NCI-H524 treated with DMSO at 0.1 percent for 48 hours (cell line): ENCODE measurements around the gene HDAC11.
"Not testable (repeated sequence)": the region's sequence is repeated elsewhere in the genome, so short reads cannot be mapped to it uniquely, and the experiment has no call there.

ENCODE experiments used
- DNase-seq: peaks from one replicate; lab custom pipeline; 2025; lab: John Stamatoyannopoulos, UW

Gene HDAC11

DNA sequence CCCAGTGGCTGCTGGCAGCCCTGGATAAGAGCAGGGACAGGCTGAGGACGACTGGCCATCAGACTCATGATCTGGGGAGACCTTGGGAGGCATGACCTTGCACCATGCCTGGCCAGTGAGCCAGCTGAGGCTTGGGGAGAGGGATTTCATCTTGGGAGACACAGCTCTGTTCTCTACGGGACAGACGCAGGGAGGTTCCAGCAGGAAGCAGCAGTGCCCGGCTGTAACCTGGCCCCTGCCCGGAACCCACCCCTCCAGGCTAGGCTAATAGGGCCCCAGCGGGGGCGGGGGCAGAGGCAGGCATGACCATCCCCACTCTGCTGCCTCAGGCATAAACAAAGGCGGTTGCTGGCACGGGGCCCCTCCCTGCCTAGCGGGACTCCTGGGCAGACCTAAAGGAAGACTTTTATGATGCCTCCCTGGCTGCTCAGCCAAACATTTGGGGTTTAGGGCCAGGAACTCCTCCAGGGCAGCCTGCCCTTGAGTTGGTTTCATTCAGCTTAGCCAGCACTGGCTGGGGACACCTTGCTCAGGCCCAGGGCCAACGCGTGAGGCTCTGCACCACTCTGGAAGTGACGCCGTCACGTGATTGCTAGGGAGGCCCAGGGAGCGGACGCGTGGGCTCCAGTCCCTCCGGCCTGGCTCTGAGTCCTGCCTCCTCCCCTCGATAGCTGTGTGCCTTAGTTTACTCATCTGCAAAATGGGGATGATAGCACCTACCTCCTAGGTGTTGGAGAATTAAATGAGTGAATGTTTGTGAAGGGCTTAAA lies 27.6 kb downstream of the HDAC11 start:
- no peak for DNase-seq

DNA sequence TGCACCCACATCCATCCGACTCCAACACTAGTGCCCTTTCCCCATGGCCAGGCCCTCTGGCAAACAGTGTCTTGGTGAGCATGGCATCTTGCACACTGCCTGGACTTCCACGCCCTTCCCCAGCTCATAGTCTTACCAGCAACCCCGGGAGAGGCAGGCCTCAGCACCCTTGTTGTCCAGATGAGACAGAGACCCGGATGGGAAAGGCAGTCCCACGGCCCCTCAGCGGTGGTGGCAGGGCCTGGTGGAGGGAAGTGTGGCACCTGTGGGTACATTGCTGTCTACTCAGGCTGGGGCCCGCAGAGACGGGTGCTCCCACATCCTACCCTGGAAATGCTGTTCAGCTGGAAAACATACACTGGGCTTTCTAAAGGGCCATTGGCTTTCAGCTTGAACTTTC lies 28.4 kb downstream of the HDAC11 start:
- DNase-seq, result no peak

DNA sequence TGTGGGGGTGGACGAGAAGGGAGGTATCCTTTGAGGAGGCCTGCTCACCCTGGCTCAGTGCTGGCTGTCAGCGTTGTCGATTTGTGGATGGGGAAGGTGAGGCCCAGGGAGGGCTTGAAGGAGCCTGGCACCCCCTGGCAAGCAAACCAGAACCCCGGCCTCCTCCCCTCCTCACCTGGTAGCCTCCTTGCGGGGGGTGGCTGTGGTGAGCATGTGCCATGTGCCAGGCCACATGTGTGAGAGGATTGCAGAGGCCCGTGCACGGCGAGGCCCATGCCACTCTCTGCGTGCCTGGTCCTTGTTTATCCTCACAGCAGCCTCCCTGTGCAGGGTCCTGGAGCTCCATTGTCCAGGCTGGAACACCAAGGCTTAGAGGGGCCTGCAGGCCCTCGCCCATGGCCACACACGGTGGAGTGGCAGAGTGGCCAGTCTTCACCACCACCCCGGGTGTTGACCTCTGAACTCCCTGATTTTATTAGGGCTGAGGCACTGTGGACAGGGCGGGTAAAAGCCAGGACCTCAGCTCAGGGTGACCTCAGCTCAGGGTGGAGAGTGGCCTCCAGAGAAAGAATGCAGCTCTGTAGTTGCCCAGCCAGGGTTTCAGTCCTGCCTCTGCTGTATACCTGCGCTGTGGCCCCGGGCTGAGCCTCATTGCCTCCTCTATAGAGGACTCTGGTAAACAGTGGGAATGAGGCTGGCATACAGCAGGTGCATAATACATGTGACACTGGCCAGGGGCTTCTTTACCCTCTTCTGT lies 29.1 kb downstream of the HDAC11 start:
- DNase-seq, result no peak

DNA sequence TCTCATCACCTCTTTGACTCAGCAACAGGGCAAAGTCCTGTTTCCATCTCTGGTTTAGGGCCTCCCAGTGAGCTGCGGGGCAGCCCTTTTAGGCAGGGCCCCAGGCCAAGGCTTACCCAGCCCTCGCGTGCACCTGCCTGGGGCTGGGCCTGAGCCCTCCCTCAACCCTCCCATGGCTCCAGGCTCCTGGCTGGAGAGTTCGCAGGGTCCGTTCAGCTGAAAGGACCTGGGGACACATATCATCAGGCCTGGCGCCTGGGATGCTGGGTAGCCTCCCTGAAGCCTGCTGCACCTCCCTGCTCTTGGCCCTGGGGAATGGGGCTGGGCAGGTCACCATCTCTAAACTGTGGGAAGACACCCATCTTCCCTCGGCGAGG lies 29.7 kb downstream of the HDAC11 start:
- DNase-seq, result no peak

DNA sequence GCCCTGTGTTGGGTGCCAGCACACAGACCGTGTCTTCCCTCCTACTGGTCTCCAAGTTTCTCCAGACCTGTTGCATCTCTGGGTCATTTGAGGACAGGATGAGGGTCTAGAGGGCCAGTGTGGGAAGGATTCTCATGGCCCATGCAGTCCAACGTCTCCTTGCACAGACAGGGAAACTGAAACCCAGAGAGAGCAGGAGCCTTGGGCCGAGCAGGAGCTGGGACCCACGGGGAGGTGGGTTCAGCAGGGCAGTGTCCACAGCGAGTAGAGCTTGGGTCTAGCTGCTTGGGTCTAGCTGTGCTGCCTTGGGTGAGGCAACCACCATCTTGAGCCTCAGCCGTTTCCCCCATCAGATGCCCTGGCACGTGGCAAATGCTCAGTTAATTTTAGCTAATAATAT lies 32.3 kb downstream of the HDAC11 start:
- DNase-seq, result no peak

DNA sequence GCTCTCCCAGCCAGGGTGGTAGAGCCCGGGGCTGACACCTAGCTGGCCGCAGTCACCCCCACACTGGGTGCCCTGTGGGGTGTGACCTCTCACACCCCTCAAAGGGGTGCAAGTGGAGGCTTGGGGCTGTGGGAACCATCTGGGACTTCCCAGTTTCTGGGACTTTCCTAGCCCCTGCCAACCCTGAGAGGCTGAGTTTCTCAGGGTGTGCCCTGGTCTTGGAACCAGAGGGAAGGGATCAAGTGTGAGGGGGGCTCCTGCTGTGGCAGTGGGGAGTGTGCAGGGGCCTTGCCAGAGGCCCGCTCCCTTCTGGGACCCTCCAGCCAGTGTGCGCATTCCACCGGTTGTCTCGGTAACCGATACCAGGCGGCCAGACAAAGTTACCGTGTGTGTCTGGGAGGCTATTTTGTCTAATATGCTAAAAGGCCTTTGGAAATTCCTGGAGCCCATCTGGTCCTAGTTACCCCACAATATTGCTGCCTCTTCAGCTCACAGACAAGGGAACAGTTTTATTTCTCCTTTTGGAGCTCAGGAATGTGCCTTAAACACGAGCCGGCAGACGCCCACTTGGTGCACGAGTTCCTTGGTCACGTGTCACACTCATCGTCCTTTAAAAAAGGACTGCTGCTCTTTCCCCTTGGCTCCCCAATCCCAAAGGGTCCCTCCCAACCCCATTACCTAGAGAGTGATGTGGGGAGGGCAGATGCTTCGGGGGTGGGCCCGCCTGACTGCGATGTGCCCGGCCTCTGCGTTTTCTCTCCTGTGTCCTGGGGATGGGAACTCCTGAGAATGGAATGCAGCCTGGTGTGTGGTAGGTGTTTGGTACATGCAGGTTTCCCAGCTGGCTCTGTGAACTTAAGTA lies 33.2 kb downstream of the HDAC11 start:
- DNase-seq, result no peak

DNA sequence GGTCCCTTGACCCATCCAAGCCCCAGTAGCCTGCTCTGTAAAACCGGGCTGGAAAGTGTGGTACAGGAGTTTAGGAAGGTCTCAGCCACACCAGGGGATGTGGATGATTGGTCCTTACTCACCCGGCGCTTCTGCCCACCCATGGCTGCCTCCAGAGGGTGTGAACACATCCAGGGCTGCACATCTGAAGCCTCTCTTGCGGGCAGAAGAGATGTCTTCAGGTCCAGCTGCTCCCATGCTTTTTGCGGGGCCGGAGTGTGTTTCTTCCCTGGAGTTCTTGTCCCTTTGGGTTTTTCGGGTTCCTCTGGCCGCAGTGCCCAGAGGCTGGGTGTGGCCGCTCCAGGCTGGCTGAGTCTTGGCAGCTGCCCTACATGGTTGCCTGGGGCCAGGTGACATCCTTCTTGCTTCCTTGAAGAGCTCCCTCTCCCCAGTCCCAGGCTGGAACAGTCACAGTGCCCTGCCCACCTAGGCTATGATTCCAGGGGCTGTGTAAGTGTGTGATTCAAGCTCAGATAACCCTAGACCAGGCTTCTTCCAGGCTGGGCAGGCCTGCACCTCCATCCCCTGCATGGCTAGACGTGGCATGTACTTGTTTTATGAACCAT lies 33.9 kb downstream of the HDAC11 start:
- DNase-seq, result no peak

DNA sequence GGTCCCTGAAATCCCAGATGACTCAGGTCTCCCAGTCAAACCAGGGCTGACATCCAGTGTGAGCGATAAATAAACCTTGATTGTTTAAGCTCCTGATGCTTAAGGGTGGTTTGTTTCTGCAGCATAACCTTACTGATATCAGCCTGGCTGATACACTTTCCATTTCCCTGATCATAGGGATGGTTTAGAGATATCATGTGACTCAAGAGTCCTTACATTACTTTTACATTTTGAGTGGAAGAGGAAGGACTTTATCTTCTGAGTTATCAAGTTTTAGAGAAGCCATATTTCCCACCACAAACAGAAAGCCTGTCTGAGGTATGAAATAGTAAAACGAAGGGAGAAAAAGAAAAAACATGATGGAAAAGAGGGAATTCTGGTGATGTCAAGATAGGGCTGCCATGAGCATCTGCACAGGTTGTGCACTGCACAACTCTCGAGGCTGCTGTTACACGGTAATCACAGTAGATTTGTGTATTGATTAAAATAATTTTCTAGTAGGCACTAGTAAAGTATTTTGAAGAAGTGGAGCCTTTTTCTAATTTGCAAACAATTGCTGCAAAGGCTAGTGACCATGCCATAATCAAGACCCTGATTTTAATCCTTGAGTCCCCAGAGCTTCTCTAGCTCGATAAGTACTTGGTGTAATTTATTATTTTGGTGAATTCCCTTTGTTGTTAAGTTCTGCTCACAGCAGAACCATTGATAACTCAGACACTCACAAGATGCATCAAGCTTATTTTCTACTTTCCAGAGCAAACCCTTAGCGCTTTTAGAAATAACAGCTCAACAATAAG lies 34.7 kb downstream of the HDAC11 start:
- DNase-seq, result no peak

DNA sequence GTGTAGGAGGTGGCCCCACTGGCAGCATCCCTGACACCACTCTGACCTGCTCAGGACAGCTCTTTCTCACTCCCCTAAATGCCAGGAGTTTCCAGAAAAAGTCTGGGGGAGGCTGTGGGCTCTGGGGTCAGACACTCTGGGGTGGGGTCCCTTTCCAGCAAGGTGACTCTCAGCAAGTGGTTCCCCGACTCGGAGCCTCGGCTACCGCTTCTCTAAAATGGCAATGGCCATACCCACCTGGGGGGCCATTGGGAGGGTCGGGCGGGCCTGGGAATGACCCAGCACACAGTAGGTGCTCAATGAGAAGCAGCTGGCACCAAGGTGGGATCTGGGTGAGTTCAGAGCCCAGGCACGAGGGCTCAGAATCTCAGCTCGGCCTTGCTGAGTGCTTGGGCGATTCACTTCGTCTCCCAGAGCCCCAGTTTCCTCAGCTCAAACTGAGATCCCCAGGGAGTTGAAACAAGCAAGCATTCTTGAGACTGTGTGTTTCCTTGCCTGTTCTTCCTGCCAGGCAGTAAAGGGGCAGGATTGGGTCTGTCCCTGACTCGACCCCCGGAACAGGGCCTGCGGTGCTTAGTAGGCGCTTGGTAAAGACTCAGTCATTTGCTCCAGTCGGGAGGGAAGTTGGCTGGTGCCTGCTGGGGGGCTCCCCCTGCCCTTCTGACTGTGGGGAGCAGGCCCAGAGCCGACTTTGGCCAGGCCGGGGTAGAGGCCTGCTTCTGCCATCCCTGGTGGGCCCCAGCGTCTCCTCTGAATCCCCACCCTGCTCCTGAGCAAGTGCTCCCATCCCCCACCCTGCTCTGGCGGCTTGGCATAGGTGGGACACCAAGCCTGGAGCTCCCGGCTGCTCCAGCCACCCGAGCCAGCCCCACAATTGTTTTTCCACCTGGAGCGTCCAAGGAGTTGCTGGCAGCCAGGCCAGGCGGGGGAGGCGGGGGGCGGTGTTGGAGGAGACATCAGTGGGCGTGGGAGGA lies 36.0 kb downstream of the HDAC11 start:
- no peak for DNase-seq

DNA sequence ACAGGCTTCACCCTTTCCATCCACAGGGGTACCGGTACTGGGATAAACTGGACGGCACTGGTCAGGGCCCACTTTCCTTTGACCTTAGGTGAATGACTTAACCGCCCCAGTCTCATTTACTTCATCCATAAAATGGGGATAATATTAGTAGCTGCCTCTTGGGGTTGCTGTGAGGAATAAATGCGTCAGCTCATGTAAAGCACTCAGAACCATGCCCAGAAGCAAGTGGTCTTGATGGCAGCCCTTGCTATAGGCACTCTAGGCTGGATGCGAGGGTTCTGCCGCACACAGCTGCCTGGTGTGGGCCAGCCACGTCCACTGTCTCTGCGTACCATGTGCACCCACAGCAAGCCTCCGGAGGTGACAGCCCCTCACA lies 36.6 kb downstream of the HDAC11 start:
- DNase-seq, result no peak

DNA sequence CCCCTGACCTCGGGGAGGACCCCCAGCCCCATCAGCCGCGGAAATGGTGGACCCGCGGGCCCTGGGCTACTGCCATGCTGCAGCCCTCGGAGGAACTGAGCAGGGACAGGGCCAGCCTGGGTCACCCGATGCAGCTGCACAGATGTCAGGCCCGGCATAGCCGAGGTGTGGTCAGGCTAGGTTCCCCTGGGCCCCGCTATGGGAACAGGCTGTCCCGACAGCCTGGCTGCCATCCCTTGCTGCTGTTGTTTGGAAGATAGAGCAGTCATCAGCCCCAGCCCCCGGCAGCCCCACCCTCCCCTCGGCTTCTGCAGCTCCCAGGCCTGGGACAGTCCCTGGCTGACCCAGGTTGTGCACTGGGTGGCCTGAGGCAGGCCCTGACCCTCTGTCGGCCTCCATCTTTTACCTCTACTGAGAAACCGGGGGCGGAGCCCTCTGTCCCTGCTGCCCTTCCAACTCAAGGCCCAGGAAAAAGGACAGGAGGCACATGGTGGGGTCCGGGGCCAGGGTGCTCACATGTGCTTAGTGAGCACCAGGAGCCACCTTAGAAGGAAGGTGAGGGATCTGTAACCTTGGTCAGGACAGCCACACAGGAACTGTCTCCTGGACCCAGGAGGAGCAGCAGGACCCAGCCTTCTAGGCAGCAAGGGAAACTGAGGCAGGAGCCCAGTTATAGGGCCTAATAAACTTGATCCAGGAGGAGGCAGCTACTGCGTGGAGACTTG lies 37.3 kb downstream of the HDAC11 start:
- DNase-seq, result no peak

DNA sequence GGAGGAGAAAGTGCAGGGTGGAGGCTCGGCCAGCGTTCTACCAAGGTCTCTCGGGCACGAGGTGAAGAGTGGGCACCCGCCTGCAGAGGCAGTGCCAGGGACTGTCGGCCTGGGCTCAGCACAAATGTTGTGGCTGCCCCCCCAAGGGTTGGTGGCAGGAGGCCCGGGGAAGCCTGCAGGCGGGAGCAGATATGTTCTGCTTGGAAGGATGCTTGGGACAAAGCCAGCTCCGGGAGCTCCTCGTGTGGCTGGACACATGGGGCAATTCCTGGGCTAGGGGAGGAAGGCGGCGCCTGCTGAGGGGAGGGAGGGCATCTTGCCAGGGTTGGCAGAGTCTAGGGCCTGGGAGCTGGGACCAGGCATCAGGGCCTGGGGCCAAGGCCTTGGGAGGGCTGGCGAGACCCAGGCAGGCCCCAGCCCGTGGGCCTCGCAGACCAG lies 38.4 kb downstream of the HDAC11 start:
- DNase-seq, result no peak

DNA sequence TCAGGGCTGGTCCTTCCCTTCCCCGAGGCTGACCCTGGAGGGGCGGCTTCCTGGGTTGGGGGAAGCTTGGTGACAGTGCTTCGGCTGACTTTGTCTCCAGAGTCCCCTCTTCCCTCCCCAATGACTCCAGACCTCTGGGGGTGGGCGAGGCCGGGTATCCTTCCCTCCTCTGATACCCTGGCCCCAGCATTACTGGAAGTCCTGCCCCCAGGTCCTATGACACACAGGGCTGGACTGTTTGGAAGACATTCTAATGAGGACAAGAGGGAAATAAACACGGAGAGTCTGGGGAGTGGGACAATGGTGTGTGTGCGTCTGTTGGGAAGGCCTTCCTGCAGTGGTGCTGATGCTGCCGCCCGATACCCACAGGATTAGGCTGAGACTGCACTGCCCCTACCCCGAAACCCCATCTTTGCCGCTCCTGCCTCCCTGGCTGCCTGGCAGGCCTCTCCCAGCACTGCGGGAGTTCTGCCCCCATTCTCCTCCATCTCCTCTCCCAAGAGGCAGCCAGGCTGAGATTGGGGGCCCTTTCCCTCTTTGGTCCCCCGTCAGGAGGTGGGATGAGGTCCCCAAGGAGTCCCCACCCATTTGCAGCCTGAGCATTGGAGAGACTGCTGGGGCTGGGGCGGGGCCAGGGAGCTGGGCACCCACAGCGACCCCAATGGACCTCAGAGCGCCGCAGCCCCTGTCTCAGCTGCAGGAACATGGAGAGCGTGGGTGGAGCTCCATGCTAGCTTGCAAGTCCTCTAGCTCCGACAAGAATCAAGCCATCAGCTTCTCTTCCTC lies 39.1 kb downstream of the HDAC11 start:
- DNase-seq, result no peak

DNA sequence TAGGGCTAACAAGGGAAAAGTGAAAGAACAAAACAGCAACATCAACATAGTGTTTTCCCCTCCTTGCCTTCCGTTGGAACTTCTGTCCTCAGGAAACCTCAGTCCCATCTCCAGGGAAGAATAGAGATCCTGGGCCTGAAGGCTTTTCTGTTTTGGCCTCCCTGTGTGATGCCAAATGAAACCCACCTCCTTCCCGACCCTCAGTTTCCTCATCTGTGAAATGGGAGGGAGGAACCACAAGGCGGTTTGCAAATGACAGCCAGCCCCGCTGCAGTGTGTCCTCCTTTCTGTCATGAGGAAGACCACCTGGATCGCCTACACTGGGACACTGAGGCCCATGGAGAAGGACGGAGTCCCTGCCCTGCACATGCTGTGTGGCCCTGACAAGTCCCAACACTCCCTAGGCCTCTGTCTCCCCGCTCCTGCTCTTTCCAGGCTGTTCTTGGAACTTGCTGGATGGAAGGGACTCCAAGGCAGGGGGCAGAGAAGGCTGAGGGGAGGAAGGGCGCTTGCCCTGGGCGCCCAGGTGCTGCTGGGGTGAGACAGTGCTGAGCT lies 40.3 kb downstream of the HDAC11 start:
- no peak for DNase-seq

DNA sequence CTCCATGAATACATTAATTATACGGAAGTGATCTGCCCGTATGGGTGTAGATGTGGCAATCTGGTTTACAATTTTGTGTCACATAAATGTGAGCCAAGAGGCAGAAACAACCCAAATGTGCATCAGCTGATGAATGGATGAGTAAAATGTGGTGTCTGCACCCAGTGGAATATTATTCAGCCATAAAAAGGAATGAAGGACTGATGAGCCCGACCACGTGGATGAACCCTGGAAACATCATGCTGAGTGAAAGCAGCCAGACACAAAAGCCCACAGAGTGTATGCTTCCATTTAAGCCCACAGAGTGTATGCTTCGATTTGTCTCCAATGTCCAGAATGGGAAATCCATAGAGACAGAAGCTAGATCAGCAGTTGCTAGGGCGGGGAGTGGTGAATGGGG lies 41.2 kb downstream of the HDAC11 start:
- DNase-seq, result no peak

DNA sequence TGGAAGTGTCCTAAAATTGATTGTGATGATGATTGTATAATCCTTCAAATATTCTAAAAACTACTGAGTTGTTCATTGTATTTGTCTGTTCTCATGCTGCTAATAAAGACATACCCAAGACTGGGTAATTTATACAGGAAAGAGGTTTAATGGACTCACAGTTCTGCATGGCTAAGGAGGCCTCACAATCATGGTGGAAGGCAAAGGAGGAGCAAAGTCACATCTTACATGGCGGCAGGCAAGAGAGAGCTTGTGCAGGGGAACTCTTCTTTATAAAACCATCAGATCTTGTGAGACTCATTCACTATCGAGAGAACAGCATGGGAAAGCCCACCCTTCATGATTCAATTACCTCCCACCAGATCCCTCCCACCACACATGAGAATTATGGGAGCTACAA lies 41.6 kb downstream of the HDAC11 start:
- not testable (repeated sequence) for DNase-seq

DNA sequence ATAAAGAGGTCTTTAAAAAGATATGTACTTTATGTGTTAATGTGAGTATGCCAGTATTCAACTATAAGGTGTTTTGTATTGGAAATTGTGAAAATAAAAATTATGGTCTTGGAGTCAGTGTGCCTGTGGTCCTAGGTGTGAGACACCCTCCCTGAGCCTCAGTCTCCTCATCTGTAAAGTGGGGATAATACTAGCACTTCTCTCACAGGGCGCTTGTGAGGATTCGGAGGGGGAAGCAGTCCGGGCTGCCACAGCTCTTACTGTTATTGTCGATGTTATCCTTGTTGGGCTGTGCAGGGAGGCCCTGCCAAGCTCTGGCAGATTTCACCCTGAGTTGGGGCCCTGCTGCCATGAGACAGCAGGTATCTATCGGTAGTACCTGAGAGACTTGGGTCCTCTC lies 42.1 kb downstream of the HDAC11 start:
- DNase-seq, result no peak

DNA sequence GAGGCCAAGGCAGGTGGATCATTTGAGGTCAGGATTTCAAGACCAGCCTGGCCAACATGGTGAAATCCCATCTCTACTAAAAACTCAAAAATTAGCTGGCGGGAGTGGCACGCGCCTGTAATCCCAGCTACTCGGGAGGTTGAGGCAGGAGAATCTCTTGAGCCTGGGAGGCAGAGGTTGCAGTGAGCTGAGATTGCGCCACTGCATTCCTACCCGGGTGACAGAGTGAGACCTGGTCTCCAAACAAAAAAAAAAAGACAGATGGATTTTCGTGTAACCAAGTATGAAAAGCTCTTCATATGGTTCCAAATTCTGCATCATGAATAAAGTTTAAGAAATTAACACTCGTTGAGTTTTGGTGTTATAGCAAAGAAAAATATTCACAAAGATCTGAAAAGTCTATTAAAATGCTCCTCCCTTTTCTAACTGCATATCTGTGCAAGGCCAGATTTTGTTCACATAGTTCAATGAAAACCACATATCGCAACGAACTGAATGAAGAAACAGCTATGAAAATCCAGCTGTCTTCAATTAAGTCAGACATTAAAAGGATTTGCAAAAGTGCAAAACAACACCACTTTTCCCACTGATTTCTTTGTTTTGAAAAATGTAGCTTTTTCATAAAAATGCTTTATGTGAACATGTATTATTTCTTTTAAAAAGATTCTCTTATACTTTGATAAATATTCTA lies 45.0 kb downstream of the HDAC11 start:
- no peak for DNase-seq
